ENCODE measurements around the gene AADACL2. TPM values are rescaled to one million over a fixed set of nuclear protein-coding genes. Genes with fewer than 3 reads are reported as not detected.
A peak's percentile ranks its signal among the peaks of the same experiment; 100 is the strongest.

Gene AADACL2
- total and polyA plus RNA-seq, 9 of the 15 experiments (the other 6 are each of a cell fraction or from before 2014, with no cell fraction given): not detected

GRCh38 chr3:151766454-151766853 is 32.7 kb downstream of the AADACL2 start:
- no TSS peak for BruUV-seq (replicated peaks)
- no peaks in the 10 kb centered on the region for H4K20me1 ChIP-seq (replicated peaks; ENCODE audit: control insufficient read depth, insufficient read depth, low read length)
- H3K9ac ChIP-seq (ENCODE audit: insufficient read depth in 1 of 2, low read depth in 2 of 2, low read length in 2 of 2): no peak overlapping the region
- no peak overlapping the region for H3K27ac ChIP-seq (ENCODE audit: extremely low read depth, low read depth, low read length)
- in situ Hi-C loops (cut with MboI): no loop called here
- ChIA-PET POLR2A (no interaction called here), CTCF (ENCODE audit: low intra/inter-chr PET ratio) (interaction anchor here (0.5 kb wide), 1 partner anchor 19 kb away, joined by 4 read pairs; no protein-coding TSS in a partner anchor)
- H2AFZ ChIP-seq (ENCODE audit: low read depth, low read length): peak overlapping the region; percentile 62
- H3K4me2 ChIP-seq (ENCODE audit: insufficient read depth, low read length): no peak overlapping the region; the same call in 1 of the 2 replicates
- no peaks in the 10 kb centered on the region for H3K9me1 ChIP-seq (ENCODE audit: control insufficient read depth, insufficient read depth, low read length)
- no peak for DNase-seq (ENCODE audit: extremely low read depth in 1 of 4, low spot score in 3 of 4)
- intact Hi-C loops (cut with micrococcal nuclease): no loop called here
- H3K27me3 ChIP-seq (ENCODE audit: control insufficient read depth in 2 of 2, insufficient read depth in 2 of 2, low read length in 2 of 2): no peaks in the 10 kb centered on the region
- H3K9me3 ChIP-seq (replicated peaks; ENCODE audit: control insufficient read depth, insufficient read depth, low read depth, low read length): no peaks in the 10 kb centered on the region
- WGBS (ENCODE audit: insufficient coverage, low coverage, missing lambda C conversion rate): 18% methylated on average over 2 of the region's 2 CpGs
- no peak overlapping the region for H3K4me3 ChIP-seq
- H3K79me2 ChIP-seq (ENCODE audit: control insufficient read depth, insufficient read depth, low read length): no peaks in the 10 kb centered on the region
- H3K4me1 ChIP-seq (replicated peaks in 1 of 2; ENCODE audit: control insufficient read depth in 2 of 2, insufficient read depth in 2 of 2, low read length in 2 of 2): peaks cover 0 to 13% of the 10 kb centered on the region in 2 experiments; a peak in 3 of 5 replicates
- H3K36me3 ChIP-seq (ENCODE audit: control insufficient read depth, insufficient read depth, low read length): no peaks in the 10 kb centered on the region
- no peak for FAIRE-seq
- ATAC-seq: no peak
- TF ChIP-seq HMBOX1 (IDR thresholded peaks at IDR 0.05): no peak
- no peak for TF ChIP-seq PHF8 (IDR thresholded peaks at IDR 0.05; ENCODE audit: borderline replicate concordance, low read length)
- TF ChIP-seq ZNF717 (CRISPR knock-in tag; IDR thresholded peaks at IDR 0.05): no peak
- no peak for TF ChIP-seq THRAP3 (IDR thresholded peaks at IDR 0.05; ENCODE audit: borderline replicate concordance)
- TF ChIP-seq GATAD2B (IDR thresholded peaks at IDR 0.05; ENCODE audit: borderline replicate concordance): no peak
- no peak for TF ChIP-seq THRB (CRISPR knock-in tag; conservative IDR thresholded peaks at IDR 0.05)
- TF ChIP-seq PRDM10 (IDR thresholded peaks at IDR 0.05; ENCODE audit: partially characterized antibody): no peak
- TF ChIP-seq ZNF436 (CRISPR knock-in tag; IDR thresholded peaks at IDR 0.05): no peak
- no peak for TF ChIP-seq TCF3 (CRISPR knock-in tag; IDR thresholded peaks at IDR 0.05)
- TF ChIP-seq ZNF224 (CRISPR knock-in tag; IDR thresholded peaks at IDR 0.05): no peak
- TF ChIP-seq MEF2D (tag; conservative IDR thresholded peaks at IDR 0.05; ENCODE audit: low read depth): no peak
- no peak for TF ChIP-seq ZNF253 (CRISPR knock-in tag; conservative IDR thresholded peaks at IDR 0.05)
- no peak for TF ChIP-seq CCAR2 (IDR thresholded peaks at IDR 0.05; ENCODE audit: low read depth, low read length)
- TF ChIP-seq CBX3 (IDR thresholded peaks at IDR 0.05; ENCODE audit: borderline replicate concordance in 1 of 2, low read length in 2 of 2): no peak
- no peak for TF ChIP-seq IRF1 (CRISPR knock-in tag; IDR thresholded peaks at IDR 0.05; ENCODE audit: borderline replicate concordance)
- no peak for TF ChIP-seq ZNF197 (CRISPR knock-in tag; IDR thresholded peaks at IDR 0.05; ENCODE audit: low read depth)
- no peak for TF ChIP-seq ZNF785 (CRISPR knock-in tag; IDR thresholded peaks at IDR 0.05)
